GM23338 (cell line): ENCODE results near the gene SLC66A1.

Source experiments
- EZH2phosphoT487 ChIP-seq: fragments of 200-600 bp; sonication (generic); IDR thresholded peaks from one replicate; pipeline ENCODE4 v1.8.1; 2018; ENCODE audit warnings: antibody characterized with exemption; ENCODE audit not compliant: unreplicated experiment
- ZNF114 ChIP-seq: fragments of 250-450 bp; sonication (Bioruptor Pico); IDR thresholded peaks from 2 replicates; pipeline ENCODE4 v1.5.0; 2020; ENCODE audit warnings: mild to moderate bottlenecking, moderate library complexity
- TF ChIP-seq, protein P1 (sequence below), 2 experiments: fragments of 200-600 bp in 1 of 2; sonication (generic) in 1 of 2; conservative IDR thresholded peaks; 2 replicates each; pipeline versions ENCODE4 v1.5.1 to v1.6.1; 2016 to 2017; ENCODE audit warnings: antibody characterized with exemption in 2 of 2, low read depth in 2 of 2, mild to moderate bottlenecking in 2 of 2, moderate library complexity in 1 of 2

GRCh38 chr1:19344372-19344810, 32.3 kb downstream of the SLC66A1 start:
- TF ChIP-seq ZNF114 (CRISPR knock-in tag) (no peak), EZH2phosphoT487 (no peak)
- TF ChIP-seq, protein P1, sequence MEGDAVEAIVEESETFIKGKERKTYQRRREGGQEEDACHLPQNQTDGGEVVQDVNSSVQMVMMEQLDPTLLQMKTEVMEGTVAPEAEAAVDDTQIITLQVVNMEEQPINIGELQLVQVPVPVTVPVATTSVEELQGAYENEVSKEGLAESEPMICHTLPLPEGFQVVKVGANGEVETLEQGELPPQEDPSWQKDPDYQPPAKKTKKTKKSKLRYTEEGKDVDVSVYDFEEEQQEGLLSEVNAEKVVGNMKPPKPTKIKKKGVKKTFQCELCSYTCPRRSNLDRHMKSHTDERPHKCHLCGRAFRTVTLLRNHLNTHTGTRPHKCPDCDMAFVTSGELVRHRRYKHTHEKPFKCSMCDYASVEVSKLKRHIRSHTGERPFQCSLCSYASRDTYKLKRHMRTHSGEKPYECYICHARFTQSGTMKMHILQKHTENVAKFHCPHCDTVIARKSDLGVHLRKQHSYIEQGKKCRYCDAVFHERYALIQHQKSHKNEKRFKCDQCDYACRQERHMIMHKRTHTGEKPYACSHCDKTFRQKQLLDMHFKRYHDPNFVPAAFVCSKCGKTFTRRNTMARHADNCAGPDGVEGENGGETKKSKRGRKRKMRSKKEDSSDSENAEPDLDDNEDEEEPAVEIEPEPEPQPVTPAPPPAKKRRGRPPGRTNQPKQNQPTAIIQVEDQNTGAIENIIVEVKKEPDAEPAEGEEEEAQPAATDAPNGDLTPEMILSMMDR (conservative IDR thresholded peaks at IDR 0.05; ENCODE audit: low read depth in 2 of 2): peak; percentile 69 to 95
